ENCODE measurements around the gene NAPSA. TPM values are rescaled to one million over a fixed set of nuclear protein-coding genes. Genes with fewer than 3 reads are reported as not detected.

The NAPSA gene
- polyA plus RNA-seq (2011; rRNA removed) (0.32 and 0.38 TPM in 2 replicates), polyA minus RNA-seq (2011; rRNA and poly(A)+ RNA removed) (0.09 TPM in 1 of 2 replicates, not detected in the other)

DNA sequence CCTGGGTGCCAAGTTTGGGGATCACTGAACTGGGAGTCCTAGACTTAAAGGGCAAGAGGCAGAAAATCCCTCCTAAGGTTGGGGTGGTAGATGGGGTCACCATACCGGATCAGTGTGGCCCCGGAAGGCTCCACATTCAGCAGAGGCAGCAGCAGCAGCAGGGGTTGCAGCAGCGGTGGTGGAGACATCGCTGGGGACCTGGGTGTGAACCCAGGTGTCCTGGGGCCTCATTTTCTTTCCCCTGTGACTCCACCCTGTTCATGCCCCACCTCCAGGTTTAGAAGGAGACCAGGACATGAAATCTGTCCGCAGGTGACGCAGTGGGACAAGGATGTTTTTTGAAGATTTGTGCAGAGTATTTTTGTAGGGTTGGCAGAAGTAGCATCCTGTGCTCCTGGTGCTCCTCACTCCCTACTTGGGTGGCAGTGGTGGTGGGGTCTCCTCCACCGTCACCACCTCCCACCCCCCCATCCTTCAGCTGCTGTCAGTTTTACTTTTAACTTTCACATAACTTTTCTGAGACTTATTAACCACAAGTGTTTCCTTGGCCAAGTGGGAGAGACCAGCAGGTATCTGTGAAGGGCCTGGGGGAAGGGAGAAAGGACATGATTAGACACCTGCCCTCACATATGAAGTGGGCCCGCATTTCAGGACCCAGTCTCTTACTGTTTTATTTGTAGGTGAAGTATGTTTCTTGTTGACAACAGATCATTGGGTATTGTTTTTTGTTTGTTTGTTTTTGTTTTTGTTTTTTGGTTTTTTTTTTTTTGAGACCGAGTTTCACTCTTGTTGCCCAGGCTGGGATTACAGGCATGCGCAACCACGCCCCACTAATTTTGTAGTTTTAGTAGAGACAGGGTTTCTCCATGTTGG lies at the start of gene NAPSA:
Gene NAPSA, minus strand, starts transcription at position 206 of the 873 bp plus-strand sequence. Its CDS starts 18 bp downstream, at position 188.
- no peaks in the 10 kb centered on the region for H3K27me3 ChIP-seq (ENCODE audit: control insufficient read depth, insufficient read depth, low read length)
- CTCF ChIA-PET: interaction anchor here (1.3 to 8.0 kb wide), 5 partner anchors 9 to 172 kb away, joined by 3 to 82 read pairs (median 8); partner anchors contain the start of gene POLD1
- H3K36me3 ChIP-seq (ENCODE audit: control insufficient read depth, insufficient read depth, low read length): no peaks in the 10 kb centered on the region
- TF ChIP-seq, protein P1, sequence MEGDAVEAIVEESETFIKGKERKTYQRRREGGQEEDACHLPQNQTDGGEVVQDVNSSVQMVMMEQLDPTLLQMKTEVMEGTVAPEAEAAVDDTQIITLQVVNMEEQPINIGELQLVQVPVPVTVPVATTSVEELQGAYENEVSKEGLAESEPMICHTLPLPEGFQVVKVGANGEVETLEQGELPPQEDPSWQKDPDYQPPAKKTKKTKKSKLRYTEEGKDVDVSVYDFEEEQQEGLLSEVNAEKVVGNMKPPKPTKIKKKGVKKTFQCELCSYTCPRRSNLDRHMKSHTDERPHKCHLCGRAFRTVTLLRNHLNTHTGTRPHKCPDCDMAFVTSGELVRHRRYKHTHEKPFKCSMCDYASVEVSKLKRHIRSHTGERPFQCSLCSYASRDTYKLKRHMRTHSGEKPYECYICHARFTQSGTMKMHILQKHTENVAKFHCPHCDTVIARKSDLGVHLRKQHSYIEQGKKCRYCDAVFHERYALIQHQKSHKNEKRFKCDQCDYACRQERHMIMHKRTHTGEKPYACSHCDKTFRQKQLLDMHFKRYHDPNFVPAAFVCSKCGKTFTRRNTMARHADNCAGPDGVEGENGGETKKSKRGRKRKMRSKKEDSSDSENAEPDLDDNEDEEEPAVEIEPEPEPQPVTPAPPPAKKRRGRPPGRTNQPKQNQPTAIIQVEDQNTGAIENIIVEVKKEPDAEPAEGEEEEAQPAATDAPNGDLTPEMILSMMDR (IDR thresholded peaks at IDR 0.05; ENCODE audit: insufficient read depth, low read depth, low read length): no peak
- POLR2A ChIA-PET: no interaction called here
- H3K4me3 ChIP-seq (ENCODE audit: low read depth, low read length): no peak within 1 kb of the TSS
- no peak for DNase-seq (ENCODE audit: low read depth)

DNA sequence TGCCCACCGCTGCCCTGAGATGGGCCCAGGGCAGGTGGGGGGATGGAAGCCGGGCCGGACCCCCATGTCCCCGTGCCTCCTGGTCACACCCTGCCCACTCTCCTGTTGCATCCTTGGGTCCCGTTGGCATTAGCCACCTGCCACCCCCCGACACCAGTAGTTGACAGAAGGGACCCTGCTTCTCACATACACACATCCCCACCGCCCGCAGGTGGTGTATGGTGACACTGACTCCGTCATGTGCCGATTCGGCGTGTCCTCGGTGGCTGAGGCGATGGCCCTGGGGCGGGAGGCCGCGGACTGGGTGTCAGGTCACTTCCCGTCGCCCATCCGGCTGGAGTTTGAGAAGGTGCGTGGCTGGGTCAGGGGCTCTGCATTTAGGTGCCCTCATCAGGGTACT lies 48.1 kb upstream of the NAPSA start:
- Histone ChIP-seq H3K4me3 (ENCODE audit: low read depth, low read length) (no peak overlapping the region), H3K27me3 (ENCODE audit: control insufficient read depth, insufficient read depth, low read length) (no peaks in the 10 kb centered on the region), H3K36me3 (ENCODE audit: control insufficient read depth, insufficient read depth, low read length) (peaks cover 3% of the 10 kb centered on the region)
- no peak for DNase-seq (ENCODE audit: low read depth)
- CTCF ChIA-PET: interaction anchor here (0.9 kb wide), 1 partner anchor 44 kb away, joined by 3 read pairs; no protein-coding TSS in a partner anchor
- TF ChIP-seq, protein P1 (IDR thresholded peaks at IDR 0.05; ENCODE audit: insufficient read depth, low read depth, low read length): no peak
- POLR2A ChIA-PET: no interaction called here

DNA sequence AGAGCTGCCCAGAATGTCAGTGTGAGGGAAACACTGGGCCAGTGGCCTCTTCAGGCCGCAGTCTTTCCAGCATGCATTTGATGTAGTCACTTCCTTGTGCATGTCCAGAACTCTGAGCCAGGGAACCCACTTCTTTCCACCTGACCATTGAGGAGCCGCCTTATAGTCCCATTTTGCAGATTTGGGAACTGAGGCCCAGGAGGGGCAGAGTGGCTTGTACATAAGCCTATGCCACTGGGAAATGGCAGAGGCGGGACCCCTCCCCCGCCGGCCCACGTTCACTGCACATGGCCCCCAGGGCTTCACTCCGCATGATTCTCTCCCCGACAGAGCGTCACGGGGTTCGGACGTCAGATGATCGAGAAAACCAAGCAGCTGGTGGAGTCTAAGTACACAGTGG lies 47.7 kb upstream of the NAPSA start:
- DNase-seq (ENCODE audit: low read depth): no peak
- Histone ChIP-seq H3K36me3 (ENCODE audit: control insufficient read depth, insufficient read depth, low read length) (peaks cover 3% of the 10 kb centered on the region), H3K27me3 (ENCODE audit: control insufficient read depth, insufficient read depth, low read length) (no peaks in the 10 kb centered on the region), H3K4me3 (ENCODE audit: low read depth, low read length) (no peak overlapping the region)
- TF ChIP-seq, protein P1 (IDR thresholded peaks at IDR 0.05; ENCODE audit: insufficient read depth, low read depth, low read length): no peak
- CTCF ChIA-PET: no interaction called here
- POLR2A ChIA-PET: no interaction called here

DNA sequence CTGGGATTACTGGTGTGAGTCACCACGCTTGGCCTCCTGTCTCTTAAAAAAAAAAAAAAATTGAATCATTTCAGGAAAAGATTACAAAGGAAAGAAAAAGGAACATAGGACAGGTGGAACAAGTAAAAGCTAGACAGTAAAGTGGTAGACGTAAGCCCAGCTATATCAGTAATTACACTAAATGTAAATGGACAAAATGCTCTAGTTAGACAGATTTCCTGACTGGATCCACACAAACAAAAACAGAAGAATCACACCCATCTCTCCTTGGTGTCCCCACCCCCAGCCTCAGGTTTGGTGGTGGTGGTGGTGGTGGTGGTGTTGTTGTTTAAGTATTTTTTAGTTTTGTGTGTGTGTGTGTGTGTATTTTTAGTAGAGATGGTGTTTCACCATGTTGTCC lies 47.0 kb upstream of the NAPSA start:
- Histone ChIP-seq H3K27me3 (ENCODE audit: control insufficient read depth, insufficient read depth, low read length) (no peaks in the 10 kb centered on the region), H3K36me3 (ENCODE audit: control insufficient read depth, insufficient read depth, low read length) (peaks cover 3% of the 10 kb centered on the region), H3K4me3 (ENCODE audit: low read depth, low read length) (no peak overlapping the region)
- no peak for DNase-seq (ENCODE audit: low read depth)
- CTCF ChIA-PET: interaction anchor here (1.1 kb wide), 1 partner anchor 44 kb away, joined by 3 read pairs; no protein-coding TSS in a partner anchor
- POLR2A ChIA-PET: no interaction called here
- TF ChIP-seq, protein P1 (IDR thresholded peaks at IDR 0.05; ENCODE audit: insufficient read depth, low read depth, low read length): no peak

DNA sequence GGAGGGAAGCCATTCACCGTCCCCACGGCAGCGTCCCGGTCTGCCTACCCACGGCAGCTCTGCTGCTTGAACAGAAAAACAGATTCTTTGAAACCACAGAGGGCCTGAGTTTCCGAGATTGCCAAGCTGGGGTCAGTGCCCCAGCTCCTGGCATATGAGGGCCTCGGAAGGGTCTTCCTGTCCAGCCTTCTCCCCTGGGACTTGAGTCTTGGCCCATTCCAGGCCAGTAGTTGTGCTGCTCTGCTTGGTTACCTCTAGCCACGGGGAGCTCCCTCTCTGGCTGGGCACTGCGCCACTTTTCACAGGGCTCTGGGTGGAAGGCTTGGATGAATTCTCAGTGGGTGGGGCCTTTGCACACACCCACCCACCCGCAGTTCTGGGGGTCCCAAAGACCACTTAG lies 44.7 kb upstream of the NAPSA start:
- Histone ChIP-seq H3K27me3 (ENCODE audit: control insufficient read depth, insufficient read depth, low read length) (no peaks in the 10 kb centered on the region), H3K4me3 (ENCODE audit: low read depth, low read length) (no peak overlapping the region), H3K36me3 (ENCODE audit: control insufficient read depth, insufficient read depth, low read length) (peaks cover 4% of the 10 kb centered on the region)
- ChIA-PET CTCF (interaction anchor here (0.7 to 2.0 kb wide), 3 partner anchors 9 to 42 kb away, joined by 3 to 5 read pairs (median 3); partner anchors contain the start of gene SPIB), POLR2A (interaction anchor here (0.5 kb wide), 1 partner anchor 78 kb away, joined by 5 read pairs; no protein-coding TSS in a partner anchor)
- TF ChIP-seq, protein P1 (IDR thresholded peaks at IDR 0.05; ENCODE audit: insufficient read depth, low read depth, low read length): no peak
- no peak for DNase-seq (ENCODE audit: low read depth)
